GM04504 (cell line): Measurements from ENCODE around the gene P2RX1.

ENCODE experiments used
- DNase-seq: peaks from one replicate; pipeline ENCODE4 v3.0.0-alpha.2; 2012; ENCODE audit warnings: low read depth

P2RX1 gene

GRCh38 chr17:3924512-3925350, 8.5 kb upstream of the P2RX1 start:
- DNase-seq = no peak

DNA sequence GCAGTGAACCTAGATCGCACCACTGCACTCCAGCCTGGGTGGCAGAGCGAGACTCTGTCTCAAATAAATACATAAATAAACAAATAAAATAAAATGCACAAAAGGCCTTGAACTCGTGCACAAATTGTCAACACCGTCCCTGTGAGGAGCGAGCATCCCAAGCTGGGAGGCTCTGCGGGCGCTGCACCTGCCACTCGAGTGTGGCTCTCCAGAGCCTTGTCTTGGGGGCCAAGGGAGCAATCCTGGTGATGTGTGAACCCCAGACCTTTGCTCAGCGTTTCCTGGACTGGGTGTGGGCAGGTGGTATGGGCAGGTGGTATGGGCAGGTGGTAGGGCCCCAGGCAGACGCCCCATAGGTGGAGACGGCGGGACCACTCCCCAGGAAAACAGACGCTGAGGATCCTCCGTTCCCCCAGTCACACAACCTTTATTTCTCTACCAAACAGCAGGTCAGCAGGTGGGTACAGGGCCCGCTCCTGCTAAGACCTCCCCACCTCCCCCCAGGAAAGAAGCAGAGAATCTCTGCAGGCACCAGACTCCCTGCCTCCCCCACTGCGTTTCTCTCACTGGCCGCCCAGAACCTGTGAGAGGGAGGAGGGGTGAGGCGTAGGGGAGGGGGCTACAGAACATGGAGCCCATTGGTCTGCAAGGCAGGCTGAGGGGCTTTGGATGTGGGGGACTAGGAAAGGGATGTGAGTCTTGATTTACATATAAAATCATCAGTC, 7.4 kb upstream of the P2RX1 start:
- DNase-seq = no peak

- DNase-seq = no peak
Observed at GRCh38 chr17:3922765-3923164, 6.5 kb upstream of the P2RX1 start.

DNA sequence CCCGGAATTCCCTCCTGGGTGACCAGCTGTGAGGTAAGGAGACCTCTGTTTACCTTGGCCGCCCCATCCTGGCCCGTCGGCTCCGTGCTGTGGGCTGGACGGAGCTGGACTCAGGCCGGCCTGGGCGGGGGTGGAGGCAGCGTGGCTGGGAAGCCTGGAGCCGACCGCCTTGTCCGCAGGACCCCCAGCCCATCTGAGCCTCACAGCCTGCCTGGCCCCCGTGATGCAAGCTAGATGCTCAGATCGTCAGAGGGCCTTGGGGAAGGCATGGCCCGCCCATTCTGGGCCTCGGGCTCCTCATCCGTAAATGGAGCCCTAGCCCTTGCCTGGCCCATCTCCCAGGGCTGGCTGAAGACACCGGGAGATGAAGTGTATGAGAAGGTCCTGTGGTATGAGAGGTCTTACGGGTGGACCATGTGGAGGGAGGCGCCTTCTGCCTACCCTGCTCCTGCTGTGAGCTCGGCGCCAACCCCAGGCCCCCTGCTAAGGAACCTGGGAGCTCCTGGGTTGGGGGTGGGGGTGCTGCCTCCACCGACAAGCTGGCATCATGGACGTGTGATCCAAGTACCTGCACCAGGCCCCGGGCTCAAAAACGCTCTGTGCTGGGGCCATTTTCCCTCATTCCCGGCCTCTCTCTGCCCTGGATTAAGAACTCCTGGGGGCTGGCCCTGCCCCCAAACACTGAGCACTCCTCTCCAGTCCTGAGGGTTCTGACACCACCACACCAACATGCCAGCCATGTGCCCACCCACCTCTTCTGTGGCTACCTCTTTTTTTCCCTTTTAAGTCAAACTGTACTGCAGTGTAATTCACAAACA, 5.4 kb upstream of the P2RX1 start:
- no peak for DNase-seq

- no peak for DNase-seq
Observed at GRCh38 chr17:3921006-3921405, 4.7 kb upstream of the P2RX1 start.

DNA sequence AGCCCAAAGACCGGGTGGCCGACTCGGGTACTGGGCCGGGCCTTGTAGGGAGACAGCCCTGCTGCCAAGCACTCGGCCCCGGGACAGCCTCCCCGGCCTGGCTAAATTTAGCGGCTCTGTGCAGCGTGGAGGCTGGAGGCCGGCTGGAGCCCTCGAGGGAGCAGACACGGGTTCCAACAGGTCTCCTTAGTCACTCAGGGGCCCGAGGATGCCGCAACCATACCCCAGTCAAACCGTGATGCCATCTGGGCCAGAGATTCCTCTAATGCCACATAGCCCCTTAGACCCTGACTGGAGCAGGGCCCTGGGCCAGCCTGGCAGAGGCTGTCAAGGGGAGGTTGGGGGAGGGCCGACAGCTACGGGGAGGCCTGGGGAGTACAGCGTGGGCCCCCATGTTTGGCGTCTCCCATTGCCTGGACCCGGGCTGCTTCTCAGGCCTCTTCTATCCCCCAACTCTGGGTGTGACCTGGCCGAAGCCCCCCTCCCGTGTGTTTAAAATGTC, 2.9 kb upstream of the P2RX1 start:
- DNase-seq = no peak

- no peak for DNase-seq
Observed at GRCh38 chr17:3918372-3919122, 2.3 kb upstream of the P2RX1 start.

DNA sequence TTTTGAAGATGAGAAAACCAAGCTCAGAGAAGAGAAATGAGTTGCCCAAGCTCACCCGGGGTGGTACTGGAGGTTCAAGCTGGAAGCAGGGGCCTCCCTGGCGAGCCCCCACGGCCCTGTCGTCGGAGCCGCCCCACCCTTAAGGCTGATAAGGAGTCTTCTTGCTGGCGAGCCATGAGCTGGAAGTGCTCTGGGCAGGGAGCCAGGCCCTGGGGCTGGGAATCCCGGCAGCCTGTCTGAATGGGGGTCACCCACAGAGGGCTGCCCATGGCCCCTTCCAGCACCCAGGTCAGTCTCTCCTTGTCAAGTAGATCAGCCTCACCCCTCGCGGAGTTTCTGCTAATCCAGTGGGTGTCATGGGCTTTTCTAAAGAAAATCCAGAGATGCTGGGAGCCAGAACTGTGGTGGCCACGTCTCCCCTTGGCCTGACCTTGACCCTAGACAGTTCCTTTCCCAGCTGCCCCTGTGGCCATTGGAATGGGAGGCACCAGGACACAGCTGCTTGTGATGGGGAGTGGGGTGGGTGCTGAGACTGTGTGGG, 1.2 kb upstream of the P2RX1 start:
- no peak for DNase-seq

DNA sequence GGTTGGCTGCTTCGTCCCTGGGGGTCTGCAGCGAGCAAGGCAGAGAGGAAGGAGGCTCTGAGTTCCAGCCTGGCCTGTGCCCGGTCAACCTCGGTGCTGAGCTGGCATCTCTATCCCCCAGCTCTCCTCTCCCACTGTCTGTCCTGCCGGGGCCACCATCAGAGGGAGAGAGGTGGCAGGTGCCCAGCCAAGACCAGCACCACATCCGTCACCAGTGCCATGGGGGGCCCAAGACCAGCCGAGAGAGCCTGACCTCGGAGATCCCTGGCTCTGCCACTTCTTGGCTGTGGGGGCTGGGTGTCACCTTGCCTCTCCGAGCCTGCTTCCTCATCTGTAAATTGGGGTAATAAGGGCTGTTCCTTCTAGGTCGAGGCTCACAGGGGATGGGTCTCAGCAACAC, 560 bp upstream of the P2RX1 start:
- DNase-seq = no peak

- DNase-seq = no peak
Observed at GRCh38 chr17:3915581-3915994, 677 bp downstream of the P2RX1 start.

DNA sequence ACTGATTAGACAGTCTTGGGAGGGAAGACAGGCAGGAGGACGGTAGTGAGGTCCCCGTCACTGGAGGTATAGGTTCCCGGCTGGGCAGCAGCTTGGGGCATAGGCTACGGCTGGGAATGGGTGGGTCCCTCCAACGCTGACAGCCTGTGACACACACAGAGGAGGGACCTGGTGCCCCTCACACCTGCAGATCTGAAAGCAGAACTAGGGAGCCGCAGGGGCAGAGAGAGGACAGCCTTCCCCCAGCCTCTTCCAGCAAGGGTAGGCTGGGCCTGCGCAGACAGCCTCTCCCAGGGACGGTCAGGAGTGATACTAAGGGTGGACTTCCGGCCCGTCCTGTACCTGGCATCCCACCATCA, 2.0 kb downstream of the P2RX1 start:
- DNase-seq = no peak

GRCh38 chr17:3913531-3914311, 2.5 kb downstream of the P2RX1 start:
- DNase-seq = peak; percentile 37

DNA sequence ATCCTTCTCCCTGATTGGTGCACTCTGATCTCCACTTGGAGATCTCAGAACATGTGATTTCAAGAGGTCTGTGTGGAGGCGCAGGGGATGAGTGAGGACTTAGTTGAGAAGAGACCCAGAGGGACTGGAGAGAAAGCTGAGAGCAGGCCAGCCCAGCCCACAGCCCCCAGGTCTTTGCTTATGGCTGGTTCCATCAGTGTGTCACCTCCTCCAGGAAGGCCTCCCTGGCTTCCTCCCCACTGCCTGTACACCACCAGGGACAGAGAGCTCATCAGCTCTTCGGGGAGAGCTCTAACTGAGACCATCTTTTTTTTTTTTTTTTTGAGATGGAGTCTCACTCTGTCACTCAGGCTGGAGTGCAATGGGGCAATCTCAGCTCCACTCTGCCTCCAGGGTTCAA, 3.4 kb downstream of the P2RX1 start:
- DNase-seq = no peak

DNA sequence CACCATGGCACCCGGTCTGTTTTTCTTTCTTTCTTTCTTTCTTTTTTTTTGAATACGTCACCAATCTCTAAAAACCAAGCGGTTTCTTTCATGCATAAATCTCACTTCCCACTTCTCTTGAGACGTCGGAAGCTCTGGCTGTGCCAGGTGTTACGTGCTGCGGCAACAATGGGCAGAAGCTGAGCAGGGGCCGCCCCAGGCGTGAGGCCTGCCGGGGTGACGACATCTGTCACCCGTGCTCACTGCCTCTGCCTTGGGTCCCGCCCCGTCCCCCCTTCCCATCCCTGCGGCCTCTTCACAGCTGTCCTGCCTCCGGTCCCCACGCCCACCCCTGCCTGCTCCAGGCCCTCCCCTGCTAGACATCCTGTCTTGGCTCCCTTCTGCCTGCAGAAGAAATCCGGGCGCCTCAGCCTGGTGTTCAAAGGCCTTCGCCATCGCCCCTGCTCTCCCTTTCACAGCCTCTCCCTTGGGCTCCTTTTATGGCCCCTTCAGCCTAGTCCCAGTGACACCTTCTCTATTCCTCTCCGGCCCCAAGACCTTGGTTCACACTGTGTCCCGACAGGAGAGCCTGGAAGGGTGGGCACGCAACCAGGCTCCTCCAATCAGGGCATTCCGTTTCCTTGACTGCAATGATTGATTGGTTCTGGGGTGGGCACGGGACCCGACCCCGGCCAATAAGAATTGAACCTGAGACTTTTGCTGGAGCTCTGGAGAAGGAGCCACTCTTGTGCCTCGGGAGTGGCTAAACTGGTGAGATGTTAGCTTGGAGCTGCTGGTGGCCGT, 4.8 kb downstream of the P2RX1 start:
- no peak for DNase-seq

DNA sequence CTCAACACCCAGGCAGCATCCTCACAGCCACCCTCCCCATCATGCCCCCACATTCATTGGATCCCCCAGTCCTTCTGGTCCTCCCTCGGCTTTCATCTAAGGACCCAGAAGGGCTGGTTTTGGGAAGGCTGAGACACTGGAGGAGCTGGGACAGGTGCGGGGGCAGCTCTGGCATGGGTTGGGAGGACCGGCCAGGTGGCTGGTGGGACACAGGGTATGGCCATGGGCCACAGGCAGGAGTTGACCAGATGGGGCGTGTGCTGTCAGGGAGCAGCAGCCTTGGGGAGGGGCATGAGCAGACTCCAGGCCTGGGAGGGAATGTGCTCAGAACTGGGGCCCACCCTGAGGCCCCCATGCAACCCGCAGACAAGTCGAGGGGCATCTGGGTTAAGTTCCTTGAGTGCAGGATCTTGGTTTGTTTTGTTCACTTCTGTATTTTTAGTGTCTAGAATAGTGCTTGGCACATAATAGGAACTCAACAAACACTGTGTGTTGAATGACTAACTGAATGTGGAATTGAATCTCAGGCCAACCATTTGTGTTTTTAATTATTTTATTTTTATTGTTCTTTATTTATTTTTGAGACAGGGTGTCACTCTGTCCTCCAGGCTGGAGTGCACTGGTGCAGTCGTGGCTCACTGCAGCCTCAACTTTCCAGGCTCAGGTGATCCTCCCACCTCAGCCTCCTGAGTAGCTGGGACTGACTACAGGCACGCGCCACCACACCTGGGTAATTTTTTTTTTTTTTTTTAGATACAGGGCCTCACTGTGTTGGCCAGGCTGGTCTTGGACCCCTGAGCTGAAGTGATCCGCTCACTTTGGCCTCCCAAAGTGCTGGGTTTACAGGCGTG, 5.6 kb downstream of the P2RX1 start:
- DNase-seq = no peak

GRCh38 chr17:3909257-3909656, 7.0 kb downstream of the P2RX1 start:
- DNase-seq = no peak

DNA sequence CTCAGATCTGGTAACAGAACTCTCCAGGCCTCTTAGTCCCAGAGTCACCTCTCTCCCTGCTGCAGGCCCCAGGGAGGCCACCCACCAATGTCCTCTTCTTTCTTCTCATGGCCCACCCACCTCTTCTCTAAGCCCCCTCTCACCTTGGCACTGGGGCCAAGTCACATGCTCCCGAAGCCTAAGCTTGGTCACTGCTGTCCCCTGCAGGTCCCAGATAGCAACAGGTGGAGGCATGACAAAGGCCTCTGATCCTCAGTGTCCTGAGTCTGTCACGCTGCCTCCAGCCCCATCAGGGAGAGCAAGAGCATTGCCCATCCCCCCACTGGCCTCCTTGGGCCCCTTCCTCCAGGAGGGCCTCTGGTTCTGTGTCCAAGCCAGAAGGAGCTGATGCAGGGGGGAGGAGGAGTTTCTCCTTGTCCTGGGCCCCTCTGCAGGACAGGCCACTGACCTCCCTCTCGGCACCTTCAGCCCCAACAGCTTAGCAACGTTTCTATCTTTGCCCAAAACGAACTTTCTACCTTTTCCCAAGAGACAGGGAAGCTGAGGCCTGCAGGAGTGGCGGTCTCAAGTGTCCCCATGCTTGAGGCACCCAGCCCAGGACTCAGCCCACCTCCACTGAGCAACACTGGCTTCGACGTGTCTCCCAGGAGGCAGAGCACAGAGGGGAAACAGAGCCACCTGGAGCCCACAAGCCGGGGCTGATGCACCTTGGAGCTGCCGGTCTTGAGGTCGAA, 8.6 kb downstream of the P2RX1 start:
- DNase-seq = no peak

DNA sequence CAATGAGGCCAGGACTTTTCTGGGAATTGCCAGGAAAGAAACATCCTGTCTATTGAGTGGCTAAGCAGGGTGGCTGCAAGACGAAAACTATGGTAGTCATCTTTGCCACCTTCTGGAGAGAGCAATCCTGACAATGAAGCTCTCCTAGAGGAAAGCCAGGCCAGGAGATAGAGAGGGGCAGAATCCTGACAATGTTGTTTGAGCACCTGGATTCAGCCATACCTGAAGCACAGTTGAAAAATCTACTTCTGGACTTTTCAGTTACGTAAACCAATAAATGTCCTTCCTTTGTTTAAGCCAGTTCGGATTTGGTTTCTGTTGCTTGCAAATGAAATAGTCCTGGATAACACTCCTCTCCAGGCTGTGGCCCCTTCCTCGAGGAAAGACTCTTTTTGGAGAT, 9.4 kb downstream of the P2RX1 start:
- no peak for DNase-seq
